HL-60 (cell line): ENCODE data around the gene SIN3A.
"Not testable (repeated sequence)": the region's sequence is repeated elsewhere in the genome, so short reads cannot be mapped to it uniquely, and the experiment has no call there.

Experiments
- DNase-seq, 2 experiments: peaks; one replicate each; pipeline ENCODE4 v3.0.0-alpha.2; 2010 to 2020; ENCODE audit warnings: low read depth in 1 of 2, low spot score in 1 of 2
- H3K27ac ChIP-seq: fragments of 250-450 bp; sonication (Bioruptor Pico); replicated peaks from 2 replicates; pipeline ENCODE4 v1.5.1; 2020; ENCODE audit warnings: mild to moderate bottlenecking, moderate library complexity
- H3K27me3 ChIP-seq: fragments of 250-450 bp; sonication (Bioruptor Pico); 2 replicates; pipeline ENCODE4 v1.5.1; 2021; ENCODE audit warnings: mild to moderate bottlenecking, moderate library complexity; ENCODE audit not compliant: insufficient read depth, poor library complexity, severe bottlenecking
- H3K4me3 ChIP-seq: replicated peaks from 2 replicates; pipeline ENCODE4 v1.5.1; 2011; ENCODE audit warnings: mild to moderate bottlenecking, control low read depth, low read length; ENCODE audit not compliant: insufficient read depth
- CTCF ChIP-seq: IDR thresholded peaks from one replicate; pipeline ENCODE4 v1.5.1; 2011; ENCODE audit warnings: low read length, control low read depth, inconsistent platforms; ENCODE audit not compliant: insufficient read depth
- GABPA ChIP-seq: IDR thresholded peaks from 2 replicates; pipeline ENCODE4 v1.6.1; 2012; ENCODE audit warnings: low read depth
- POLR2AphosphoS5 ChIP-seq: IDR thresholded peaks from 2 replicates; pipeline ENCODE4 v1.6.1; 2012; ENCODE audit warnings: low read depth
- REST ChIP-seq: IDR thresholded peaks from 2 replicates; pipeline ENCODE4 v1.6.1; 2012; ENCODE audit warnings: low read depth; ENCODE audit not compliant: insufficient replicate concordance
- SPI1 ChIP-seq: IDR thresholded peaks from 2 replicates; pipeline ENCODE4 v1.6.1; 2012; ENCODE audit warnings: low read depth, mild to moderate bottlenecking, borderline replicate concordance

Gene SIN3A

GRCh38 chr15:75451202-75451673, 252 bp downstream of the SIN3A start:
- Histone ChIP-seq H3K27me3 (no peaks in the 10 kb centered on the region), H3K4me3 (peak overlapping the region; percentile 73), H3K27ac (peak overlapping the region; percentile 97)
- no peak for DNase-seq
- TF ChIP-seq CTCF = no peak
- TF ChIP-seq POLR2AphosphoS5 = peak; percentile 20; the same call in 1 of the 2 replicates

GRCh38 chr15:75450307-75451201, 936 bp downstream of the SIN3A start:
- peak overlapping the region; percentile 45 for H3K27ac ChIP-seq
- peak; percentile 95 to 99 for DNase-seq
- TF ChIP-seq REST = no peak
- no peak for TF ChIP-seq SPI1
- no peak for TF ChIP-seq GABPA
- no peak for TF ChIP-seq POLR2AphosphoS5
- no peak for TF ChIP-seq CTCF

GRCh38 chr15:75449585-75450306, 1.7 kb downstream of the SIN3A start:
- peak overlapping the region; percentile 73 for H3K4me3 ChIP-seq
- no peak for DNase-seq
- TF ChIP-seq GABPA (no peak), SPI1 (no peak), CTCF (no peak), POLR2AphosphoS5 (no peak), REST (no peak)
- H3K27me3 ChIP-seq = no peaks in the 10 kb centered on the region
- peak overlapping the region; percentile 24; the same call in 1 of the 2 replicates for H3K27ac ChIP-seq

More at GRCh38 chr15:75450307-75451201, 936 bp downstream of the SIN3A start:
- H3K4me3 ChIP-seq = peak overlapping the region; percentile 73
- H3K27me3 ChIP-seq = no peaks in the 10 kb centered on the region

- H3K27ac ChIP-seq = peak overlapping the region; percentile 3; the same call in 1 of the 2 replicates
- not testable (repeated sequence) for H3K4me3 ChIP-seq, H3K27me3 ChIP-seq
- peak; percentile 64 to 93 for DNase-seq
Observed at GRCh38 chr15:75448171-75448570, 3.3 kb downstream of the SIN3A start.
